WI38 (cell line): Measurements from ENCODE around the gene OSTC.

Source experiments
- H3K4me3 ChIP-seq: 2 replicates; pipeline ENCODE4 v1.5.1; 2011; ENCODE audit warnings: low read depth, mild to moderate bottlenecking, control low read depth, low read length
- TF ChIP-seq, protein P1 (sequence below): IDR thresholded peaks from 2 replicates; pipeline ENCODE4 v1.5.1; 2012; ENCODE audit warnings: low read depth, mild to moderate bottlenecking, control low read depth, low read length

Gene OSTC

DNA sequence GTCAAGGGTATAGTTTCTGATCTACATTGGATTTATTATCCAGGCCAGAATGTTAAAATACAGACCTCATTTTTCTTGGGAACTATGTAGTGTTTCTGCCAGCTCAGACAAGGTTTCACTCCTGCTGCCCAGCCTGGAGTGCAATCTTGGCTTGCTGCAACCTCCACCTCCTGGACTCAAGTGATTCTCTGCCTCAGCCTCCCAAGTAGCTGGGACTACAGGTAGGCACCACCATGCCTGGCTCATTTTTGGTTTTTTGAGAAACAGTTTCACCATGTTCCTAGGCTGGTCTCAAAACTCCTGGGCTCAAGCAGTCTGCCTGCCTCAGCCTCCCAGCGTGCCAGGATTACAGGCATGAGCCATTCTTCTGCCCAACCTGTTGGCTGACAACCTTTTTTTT, 24.3 kb upstream of the OSTC start:
- H3K4me3 ChIP-seq: no peak overlapping the region
- TF ChIP-seq, protein P1, sequence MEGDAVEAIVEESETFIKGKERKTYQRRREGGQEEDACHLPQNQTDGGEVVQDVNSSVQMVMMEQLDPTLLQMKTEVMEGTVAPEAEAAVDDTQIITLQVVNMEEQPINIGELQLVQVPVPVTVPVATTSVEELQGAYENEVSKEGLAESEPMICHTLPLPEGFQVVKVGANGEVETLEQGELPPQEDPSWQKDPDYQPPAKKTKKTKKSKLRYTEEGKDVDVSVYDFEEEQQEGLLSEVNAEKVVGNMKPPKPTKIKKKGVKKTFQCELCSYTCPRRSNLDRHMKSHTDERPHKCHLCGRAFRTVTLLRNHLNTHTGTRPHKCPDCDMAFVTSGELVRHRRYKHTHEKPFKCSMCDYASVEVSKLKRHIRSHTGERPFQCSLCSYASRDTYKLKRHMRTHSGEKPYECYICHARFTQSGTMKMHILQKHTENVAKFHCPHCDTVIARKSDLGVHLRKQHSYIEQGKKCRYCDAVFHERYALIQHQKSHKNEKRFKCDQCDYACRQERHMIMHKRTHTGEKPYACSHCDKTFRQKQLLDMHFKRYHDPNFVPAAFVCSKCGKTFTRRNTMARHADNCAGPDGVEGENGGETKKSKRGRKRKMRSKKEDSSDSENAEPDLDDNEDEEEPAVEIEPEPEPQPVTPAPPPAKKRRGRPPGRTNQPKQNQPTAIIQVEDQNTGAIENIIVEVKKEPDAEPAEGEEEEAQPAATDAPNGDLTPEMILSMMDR: no peak

DNA sequence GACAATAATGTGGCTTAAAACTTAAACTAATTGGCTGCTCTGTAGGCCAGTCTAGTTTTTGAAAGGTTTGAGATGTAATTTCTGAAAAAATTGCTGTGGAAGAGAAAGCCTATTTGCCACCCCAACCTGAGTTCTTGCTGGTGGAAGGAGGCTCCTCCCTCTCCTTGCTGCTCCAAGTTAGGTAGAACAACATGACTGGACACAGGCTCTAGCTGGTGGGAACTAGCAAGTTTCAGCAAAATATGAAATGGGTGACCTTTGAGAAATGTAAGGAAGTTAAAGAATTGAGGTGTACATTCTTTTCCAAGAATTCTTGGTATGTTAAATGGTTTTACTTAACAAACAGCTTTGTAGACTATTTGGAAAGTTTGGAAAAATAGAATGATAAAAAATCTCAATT, 22.0 kb upstream of the OSTC start:
- TF ChIP-seq, protein P1: no peak
- no peak overlapping the region for H3K4me3 ChIP-seq

- TF ChIP-seq, protein P1: no peak
- no peak overlapping the region for H3K4me3 ChIP-seq
Measured at GRCh38 chr4:108635070-108635655, 15.2 kb upstream of the OSTC start.

GRCh38 chr4:108636246-108636645, 14.2 kb upstream of the OSTC start:
- TF ChIP-seq, protein P1: no peak
- H3K4me3 ChIP-seq: no peak overlapping the region

GRCh38 chr4:108637856-108638255, 12.5 kb upstream of the OSTC start:
- H3K4me3 ChIP-seq: no peak overlapping the region
- TF ChIP-seq, protein P1: no peak

- no peak overlapping the region for H3K4me3 ChIP-seq
- TF ChIP-seq, protein P1: no peak
Measured at GRCh38 chr4:108644237-108644636, 6.2 kb upstream of the OSTC start.

- H3K4me3 ChIP-seq: no peak overlapping the region
- TF ChIP-seq, protein P1: no peak
Measured at GRCh38 chr4:108646706-108647105, 3.7 kb upstream of the OSTC start.
